Activated CD4-positive, alpha-beta T cell treated with anti-CD3 and anti-CD28 coated beads, Interleukin-2, amount 50 U/mL, for 16 hours (primary cell): Measurements from ENCODE around the gene ARID3A.
A peak's percentile ranks its signal among the peaks of the same experiment; 100 is the strongest.

ENCODE experiments used
- DNase-seq: peaks from one replicate; pipeline ENCODE4 v3.0.0-alpha.2; 2020

The ARID3A gene

GRCh38 chr19:990746-991145, 64.9 kb downstream of the ARID3A start:
- DNase-seq: no peak

- DNase-seq: peak; percentile 69
These were observed 65.5 kb downstream of the ARID3A start for GRCh38 chr19:991174-991931.

- DNase-seq: no peak
These were observed 66.3 kb downstream of the ARID3A start for GRCh38 chr19:991932-992669.

- no peak for DNase-seq
These were observed 66.8 kb downstream of the ARID3A start for GRCh38 chr19:992670-993055.

- no peak for DNase-seq
These were observed 67.6 kb downstream of the ARID3A start for GRCh38 chr19:993361-993830.

- no peak for DNase-seq
These were observed 68.1 kb downstream of the ARID3A start for GRCh38 chr19:993831-994393.

GRCh38 chr19:994516-994915, 68.7 kb downstream of the ARID3A start:
- no peak for DNase-seq

GRCh38 chr19:995051-995827, 69.4 kb downstream of the ARID3A start:
- DNase-seq: no peak

GRCh38 chr19:996051-996838, 70.4 kb downstream of the ARID3A start:
- DNase-seq: peak; percentile 58

GRCh38 chr19:998064-998463, 72.2 kb downstream of the ARID3A start:
- DNase-seq: no peak

GRCh38 chr19:999379-999719, 73.5 kb downstream of the ARID3A start:
- DNase-seq: no peak

GRCh38 chr19:1000095-1000494, 74.3 kb downstream of the ARID3A start, which contains the start of gene GRIN3B:
TSS of gene GRIN3B (plus strand) at chr19:1000419. CDS start at chr19:1000438, 19 bp downstream.
- peak; percentile 63 for DNase-seq

- no peak for DNase-seq
These were observed 75.0 kb downstream of the ARID3A start for GRCh38 chr19:1000591-1001537.

- peak; percentile 68 for DNase-seq
These were observed 75.8 kb downstream of the ARID3A start for GRCh38 chr19:1001538-1002166.

- DNase-seq: no peak
These were observed 76.8 kb downstream of the ARID3A start for GRCh38 chr19:1002600-1002999.

- no peak for DNase-seq
These were observed 77.4 kb downstream of the ARID3A start for GRCh38 chr19:1003283-1003682.

- DNase-seq: no peak
These were observed 78.5 kb downstream of the ARID3A start for GRCh38 chr19:1004204-1004802.

GRCh38 chr19:1004803-1005664, 79.2 kb downstream of the ARID3A start:
- no peak for DNase-seq
